Body of pancreas (tissue), 4 donors: ENCODE measurements around the gene NISCH.

ENCODE experiments used
- CTCF ChIP-seq, 7 experiments: fragments of 450-650 bp in 4 of 7; fragments of 200-600 bp in 3 of 7; sonication (generic) in 3 of 7; IDR thresholded peaks; one replicate each; pipeline ENCODE4 v1.5.1; 2016 to 2019; ENCODE audit warnings: antibody characterized with exemption in 7 of 7
- POLR2A ChIP-seq, 3 donors: fragments of 450-650 bp; IDR thresholded peaks; one replicate each; pipeline ENCODE4 v1.6.1; 2016; ENCODE audit warnings: antibody characterized with exemption in 3 of 3, mild to moderate bottlenecking in 2 of 3

- TF ChIP-seq CTCF (IDR thresholded peaks at IDR 0.05) (no peak), POLR2A (IDR thresholded peaks at IDR 0.05) (no peak)
Measured at GRCh38 chr3:52420388-52420787, 35.0 kb upstream of the NISCH start.
